SHP77 treated with DMSO at 0.1 percent for 48 hours (cell line): ENCODE results near the gene AMPD1.

Experiments
- DNase-seq: peaks from one replicate; lab custom pipeline; 2025; lab: John Stamatoyannopoulos, UW

Gene AMPD1

GRCh38 chr1:114638910-114639309 lies 56.4 kb downstream of the AMPD1 start:
- DNase-seq: no peak

- DNase-seq: no peak
These were observed 62.9 kb downstream of the AMPD1 start for GRCh38 chr1:114632427-114632826.

- no peak for DNase-seq
These were observed 68.2 kb downstream of the AMPD1 start for GRCh38 chr1:114627107-114627506.

- no peak for DNase-seq
These were observed 72.0 kb downstream of the AMPD1 start for GRCh38 chr1:114623364-114623763.
